Measurements from ENCODE around the gene TUT7. TPM values are rescaled to one million over a fixed set of nuclear protein-coding genes. Genes with fewer than 3 reads are reported as not detected.

Gene TUT7
- total and polyA plus RNA-seq, 2 of the 4 experiments (the other 2 are of a cell fraction): 13.3 to 33.3 TPM

GRCh38 chr9:86361176-86361575 is 7.0 kb upstream of the TUT7 start:
- Histone ChIP-seq H2BK120ac (ENCODE audit: low read depth, low read length) (no peak overlapping the region), H3K9me1 (ENCODE audit: insufficient read depth, low read length) (no peaks in the 10 kb centered on the region), H3K23ac (ENCODE audit: low read depth, low read length) (no peak overlapping the region), H4K8ac (ENCODE audit: low read depth in 2 of 2, low read length in 2 of 2) (no peak overlapping the region), H3K56ac (ENCODE audit: extremely low read depth, insufficient read depth, low read length) (no peak overlapping the region), H3K4ac (ENCODE audit: low read depth, low read length) (no peak overlapping the region), H2BK5ac (ENCODE audit: low read depth, low read length, poor library complexity, severe bottlenecking) (no peak overlapping the region), H3K79me1 (ENCODE audit: low read depth in 1 of 2, low read length in 2 of 2) (no peaks in the 10 kb centered on the region), H3K9ac (ENCODE audit: low read depth, low read length) (no peak overlapping the region), H4K91ac (ENCODE audit: insufficient read depth, low read depth, low read length) (no peak overlapping the region), H3K14ac (replicated peaks; ENCODE audit: low read depth, low read length) (no peak overlapping the region), H2AFZ (replicated peaks; ENCODE audit: low read length, poor library complexity) (no peak overlapping the region), H3K36me3 (ENCODE audit: control insufficient read depth, insufficient read depth, low read length) (no peaks in the 10 kb centered on the region), H2BK20ac (ENCODE audit: low read depth, low read length) (no peak overlapping the region), H2AK9ac (replicated peaks; ENCODE audit: low read depth, low read length, poor library complexity) (no peak overlapping the region), H2BK15ac (ENCODE audit: low read depth, low read length) (no peak overlapping the region), H3K4me3 (ENCODE audit: insufficient read depth, low read depth, low read length) (no peak overlapping the region), H3K4me2 (ENCODE audit: low read depth, low read length) (no peak overlapping the region), H4K5ac (ENCODE audit: low read depth, low read length) (no peak overlapping the region), H3K4me1 (ENCODE audit: control insufficient read depth, insufficient read depth, low read length) (no peaks in the 10 kb centered on the region), H3K27ac (ENCODE audit: insufficient read depth, low read length) (no peak overlapping the region), H4K20me1 (ENCODE audit: insufficient read depth, low read length) (no peaks in the 10 kb centered on the region), H2AK5ac (ENCODE audit: low read depth, low read length) (no peak overlapping the region), H3K9me3 (ENCODE audit: control insufficient read depth, insufficient read depth, low read length) (no peaks in the 10 kb centered on the region), H3K18ac (ENCODE audit: low read depth, low read length) (no peak overlapping the region), H3K27me3 (ENCODE audit: control insufficient read depth, insufficient read depth, low read length) (no peaks in the 10 kb centered on the region)
- no peak for TF ChIP-seq POLR2A (IDR thresholded peaks at IDR 0.05; ENCODE audit: low read depth, low read length)
- TF ChIP-seq RCOR1 (IDR thresholded peaks at IDR 0.05; ENCODE audit: insufficient replicate concordance, low read length): no peak
- no peak for TF ChIP-seq USF2 (IDR thresholded peaks at IDR 0.05; ENCODE audit: low read depth, low read length)
- no peak for TF ChIP-seq CTCF (conservative IDR thresholded peaks at IDR 0.05; ENCODE audit: low read depth, low read length)
- no peak for TF ChIP-seq FOS (IDR thresholded peaks at IDR 0.05; ENCODE audit: low read depth, low read length)
- TF ChIP-seq MAZ (IDR thresholded peaks at IDR 0.05; ENCODE audit: borderline replicate concordance, low read depth, low read length): no peak
- no peak for TF ChIP-seq CHD1 (IDR thresholded peaks at IDR 0.05; ENCODE audit: low read depth, low read length)
- no peak for TF ChIP-seq MAFK (IDR thresholded peaks at IDR 0.05; ENCODE audit: low read depth, low read length)
- TF ChIP-seq RAD21 (IDR thresholded peaks at IDR 0.05; ENCODE audit: low read length): no peak
- TF ChIP-seq MXI1 (IDR thresholded peaks at IDR 0.05; ENCODE audit: borderline replicate concordance, low read depth, low read length): no peak
- no peak for TF ChIP-seq RFX5 (IDR thresholded peaks at IDR 0.05; ENCODE audit: low read depth, low read length)
- TF ChIP-seq NFE2L2 (IDR thresholded peaks at IDR 0.05; ENCODE audit: low read depth, low read length): no peak
- TF ChIP-seq SMC3 (IDR thresholded peaks at IDR 0.05; ENCODE audit: low read depth, low read length): no peak
- TF ChIP-seq CEBPB (IDR thresholded peaks at IDR 0.05; ENCODE audit: low read depth, low read length): no peak
- intact Hi-C loops (cut with micrococcal nuclease): no loop called here
- no TSS peak for BruUV-seq (replicated peaks)
- DNase-seq: no peak
- WGBS, 2 experiments (ENCODE audit: extremely low coverage in 2 of 2, insufficient read length in 1 of 2): no CpG with 5 or more reads among the region's 3 CpGs
- in situ Hi-C loops (cut with MboI; ENCODE audit: low sequenced_read_pairs): no loop called here
- dilution Hi-C loops (cut with HindIII; ENCODE audit: low sequenced_read_pairs, unreplicated experiment): no loop called here
- CTCF ChIA-PET: no interaction called here
- ATAC-seq (ENCODE audit: low read depth): no peak
- POLR2A ChIA-PET (ENCODE audit: unreplicated experiment): no interaction called here
